HAP-1 (cell line): ENCODE measurements around the gene KRTAP3-1.

Experiments used
- DNase-seq, 2 experiments: peaks; one replicate each; pipeline ENCODE4 v3.0.0-alpha.2; 2016 to 2020; ENCODE audit warnings: low spot score in 2 of 2
- H3K27me3 ChIP-seq: fragments of 250-450 bp; sonication (Bioruptor Pico); 2 replicates; pipeline ENCODE4 v1.5.1; 2020; ENCODE audit warnings: low read depth, mild to moderate bottlenecking, moderate library complexity
- H3K36me3 ChIP-seq: fragments of 250-450 bp; sonication (Bioruptor Pico); replicated peaks from 2 replicates; pipeline ENCODE4 v1.5.1; 2020; ENCODE audit warnings: mild to moderate bottlenecking
- H3K4me1 ChIP-seq: fragments of 250-450 bp; sonication (Bioruptor Pico); 2 replicates; pipeline ENCODE4 v1.5.1; 2020; ENCODE audit warnings: mild to moderate bottlenecking
- H3K4me3 ChIP-seq: fragments of 250-450 bp; sonication (Bioruptor Pico); 2 replicates; pipeline ENCODE4 v1.5.1; 2020; ENCODE audit warnings: mild to moderate bottlenecking, moderate library complexity
- H3K9me3 ChIP-seq: fragments of 250-450 bp; sonication (Bioruptor Pico); 2 replicates; pipeline ENCODE4 v1.5.1; 2020; ENCODE audit warnings: mild to moderate bottlenecking, moderate library complexity
- in situ Hi-C: fragments of 300-500 bp; cut with MboI; formaldehyde crosslinking; loops from 3 replicates; pipeline ENCODE4 v1.14.3; 2020; ENCODE audit warnings: low sequenced_read_pairs, inconsistent platforms, mixed read lengths

KRTAP3-1 gene

GRCh38 chr17:40980596-40980995 is 28.3 kb downstream of the KRTAP3-1 start:
- Histone ChIP-seq H3K4me3 (no peak overlapping the region), H3K4me1 (no peaks in the 10 kb centered on the region), H3K36me3 (no peaks in the 10 kb centered on the region), H3K27me3 (peaks cover 17% of the 10 kb centered on the region), H3K9me3 (no peaks in the 10 kb centered on the region)
- DNase-seq = no peak
- in situ Hi-C loops = no loop called here

DNA sequence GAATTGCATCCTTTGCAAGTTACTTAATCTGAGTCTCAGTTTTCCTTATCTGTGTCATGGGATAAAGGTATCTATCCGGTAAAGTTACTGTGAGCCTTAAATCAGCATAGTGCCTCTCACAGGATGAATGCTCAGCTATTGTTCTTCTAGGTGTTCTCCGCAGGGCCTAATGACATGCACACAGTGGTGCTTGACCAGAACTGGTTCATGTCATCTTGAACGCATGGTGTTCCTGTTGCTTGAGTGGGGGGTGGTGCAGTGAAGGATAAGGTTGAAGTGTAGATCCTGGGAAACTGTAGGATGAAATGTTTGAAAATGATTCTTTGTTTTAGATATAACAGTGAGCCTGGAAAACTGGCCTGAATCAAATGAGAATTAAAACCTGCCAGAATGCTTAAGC is 28.8 kb downstream of the KRTAP3-1 start:
- no peaks in the 10 kb centered on the region for H3K9me3 ChIP-seq
- H3K4me3 ChIP-seq = no peak overlapping the region
- H3K27me3 ChIP-seq = peaks cover 21% of the 10 kb centered on the region
- DNase-seq = no peak
- H3K4me1 ChIP-seq = no peaks in the 10 kb centered on the region
- in situ Hi-C loops = no loop called here
- H3K36me3 ChIP-seq = no peaks in the 10 kb centered on the region

DNA sequence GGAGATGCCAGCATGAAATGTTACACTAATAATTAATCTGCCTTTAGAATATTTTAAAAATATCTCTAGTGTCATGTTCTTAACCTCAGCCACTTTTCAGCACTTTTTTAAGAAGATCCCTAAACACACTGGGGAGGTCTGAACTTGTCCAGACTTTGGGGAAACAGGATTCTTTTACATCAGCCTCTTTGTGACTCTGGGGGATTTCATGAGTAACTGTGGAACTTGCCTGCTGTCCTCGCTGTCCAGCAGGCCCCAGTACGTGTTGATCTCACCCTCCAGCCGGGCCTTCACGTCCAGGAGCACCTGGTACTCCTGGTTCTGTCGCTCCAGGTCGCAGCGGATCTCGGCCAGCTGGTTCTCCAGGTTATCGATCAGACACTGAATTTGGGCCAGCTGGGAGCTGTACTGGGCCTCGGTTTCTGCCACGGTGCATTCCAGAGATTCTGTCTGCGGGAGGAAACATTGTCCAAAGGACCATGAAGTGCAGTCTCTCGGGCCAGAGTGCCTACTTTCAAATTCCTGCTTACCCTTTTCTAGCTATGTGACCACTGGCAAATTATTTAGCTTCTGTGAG is 30.3 kb downstream of the KRTAP3-1 start:
- Histone ChIP-seq H3K4me1 (no peaks in the 10 kb centered on the region), H3K9me3 (no peaks in the 10 kb centered on the region), H3K4me3 (no peak overlapping the region), H3K27me3 (peaks cover 11% of the 10 kb centered on the region), H3K36me3 (no peaks in the 10 kb centered on the region)
- DNase-seq = no peak
- in situ Hi-C loops = no loop called here

DNA sequence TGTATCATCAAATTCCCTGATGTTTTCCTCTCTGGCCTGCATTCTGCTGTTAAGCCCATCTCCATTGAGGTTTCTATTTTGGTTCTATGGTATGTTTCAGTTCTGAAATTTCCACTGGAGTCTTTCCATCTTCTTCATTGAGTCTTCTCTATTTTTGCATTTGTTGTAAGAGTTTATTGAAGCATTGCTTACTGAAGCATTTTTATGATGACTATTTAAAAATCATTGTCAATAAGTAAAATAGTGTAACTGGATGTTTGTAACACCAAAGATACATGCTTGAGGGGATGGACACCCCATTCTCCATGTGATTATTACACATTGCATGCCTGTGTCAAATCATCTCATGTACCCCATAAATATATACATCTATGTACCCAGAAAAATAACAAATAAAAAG is 33.4 kb downstream of the KRTAP3-1 start:
- Histone ChIP-seq H3K4me1 (no peaks in the 10 kb centered on the region), H3K36me3 (no peaks in the 10 kb centered on the region), H3K9me3 (no peaks in the 10 kb centered on the region), H3K27me3 (peaks cover 11% of the 10 kb centered on the region), H3K4me3 (no peak overlapping the region)
- no peak for DNase-seq
- in situ Hi-C loops = no loop called here

GRCh38 chr17:40974366-40974765 is 34.6 kb downstream of the KRTAP3-1 start:
- Histone ChIP-seq H3K27me3 (peaks cover 11% of the 10 kb centered on the region), H3K9me3 (no peaks in the 10 kb centered on the region), H3K36me3 (no peaks in the 10 kb centered on the region), H3K4me3 (no peak overlapping the region), H3K4me1 (no peaks in the 10 kb centered on the region)
- DNase-seq = no peak
- in situ Hi-C loops = no loop called here

DNA sequence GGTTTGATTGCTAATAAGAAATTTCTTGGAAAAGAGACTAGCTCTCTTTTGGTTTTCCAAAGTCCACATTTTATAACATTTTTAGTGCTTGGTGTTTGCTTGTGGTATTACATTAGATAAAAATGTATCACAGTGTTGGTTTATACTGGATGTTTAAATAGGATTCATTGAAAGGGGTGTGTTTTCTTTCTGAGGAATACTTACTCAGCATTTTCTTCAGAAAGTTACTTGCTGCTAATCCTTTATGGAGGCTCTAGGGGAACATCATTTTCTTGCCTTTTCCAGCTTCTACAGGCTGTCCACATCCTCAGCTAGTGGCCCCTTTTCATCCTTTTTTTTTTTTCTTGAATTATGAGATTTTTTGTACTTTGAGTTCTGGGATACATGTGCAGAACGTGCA is 41.3 kb downstream of the KRTAP3-1 start:
- in situ Hi-C loops = no loop called here
- DNase-seq = no peak
- Histone ChIP-seq H3K4me3 (no peak overlapping the region), H3K36me3 (no peaks in the 10 kb centered on the region), H3K9me3 (no peaks in the 10 kb centered on the region), H3K27me3 (peaks cover 9% of the 10 kb centered on the region), H3K4me1 (no peaks in the 10 kb centered on the region)

- H3K9me3 ChIP-seq = no peaks in the 10 kb centered on the region
- in situ Hi-C loops = no loop called here
- no peak within 1 kb of the TSS for H3K4me3 ChIP-seq
- no peaks in the 10 kb centered on the region for H3K36me3 ChIP-seq
- DNase-seq = no peak
- H3K4me1 ChIP-seq = no peaks in the 10 kb centered on the region
- peaks cover 9% of the 10 kb centered on the region for H3K27me3 ChIP-seq
Observed at GRCh38 chr17:40966848-40967247, 42.1 kb downstream of the KRTAP3-1 start, which contains the start of gene KRT39. KRT39 (minus strand) TSS chr17:40966948; CDS start chr17:40966856, 92 bp downstream.

- Histone ChIP-seq H3K27me3 (peaks cover 4% of the 10 kb centered on the region; the same call in 1 of the 2 replicates), H3K9me3 (no peaks in the 10 kb centered on the region), H3K4me1 (no peaks in the 10 kb centered on the region), H3K4me3 (no peak overlapping the region), H3K36me3 (no peaks in the 10 kb centered on the region)
- peak in 1 of 2 experiments; percentile 44 for DNase-seq
- in situ Hi-C loops = no loop called here
Observed at GRCh38 chr17:40963838-40964237, 45.1 kb downstream of the KRTAP3-1 start.

- in situ Hi-C loops = no loop called here
- no peaks in the 10 kb centered on the region for H3K4me1 ChIP-seq
- peaks cover 4% of the 10 kb centered on the region; the same call in 1 of the 2 replicates for H3K27me3 ChIP-seq
- DNase-seq = no peak
- H3K9me3 ChIP-seq = no peaks in the 10 kb centered on the region
- H3K4me3 ChIP-seq = no peak overlapping the region
- H3K36me3 ChIP-seq = no peaks in the 10 kb centered on the region
Observed at GRCh38 chr17:40962059-40962561, 46.8 kb downstream of the KRTAP3-1 start.

DNA sequence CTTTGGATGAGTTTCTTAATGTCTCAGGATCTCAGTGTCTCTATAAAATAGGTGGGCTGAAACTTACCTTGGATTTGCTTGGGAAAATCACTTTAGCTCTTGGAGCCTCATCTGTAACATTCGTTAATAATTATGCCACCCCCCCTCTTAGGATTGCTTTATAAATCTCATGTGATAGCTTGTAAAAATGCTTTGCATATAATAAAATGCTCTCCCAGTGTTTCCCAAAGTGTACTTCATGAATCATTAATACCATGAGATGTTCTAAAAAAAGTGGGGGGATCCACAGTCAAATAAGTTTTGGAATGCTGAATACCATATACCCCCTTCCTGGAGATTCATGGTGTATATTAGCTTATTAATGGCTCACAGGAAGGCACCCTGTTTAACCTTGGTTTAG is 47.3 kb downstream of the KRTAP3-1 start:
- Histone ChIP-seq H3K27me3 (peaks cover under 1% of the 10 kb centered on the region; the same call in 1 of the 2 replicates), H3K9me3 (no peaks in the 10 kb centered on the region), H3K36me3 (no peaks in the 10 kb centered on the region), H3K4me1 (no peaks in the 10 kb centered on the region; the same call in 1 of the 2 replicates), H3K4me3 (no peak overlapping the region)
- DNase-seq = no peak
- in situ Hi-C loops = no loop called here

DNA sequence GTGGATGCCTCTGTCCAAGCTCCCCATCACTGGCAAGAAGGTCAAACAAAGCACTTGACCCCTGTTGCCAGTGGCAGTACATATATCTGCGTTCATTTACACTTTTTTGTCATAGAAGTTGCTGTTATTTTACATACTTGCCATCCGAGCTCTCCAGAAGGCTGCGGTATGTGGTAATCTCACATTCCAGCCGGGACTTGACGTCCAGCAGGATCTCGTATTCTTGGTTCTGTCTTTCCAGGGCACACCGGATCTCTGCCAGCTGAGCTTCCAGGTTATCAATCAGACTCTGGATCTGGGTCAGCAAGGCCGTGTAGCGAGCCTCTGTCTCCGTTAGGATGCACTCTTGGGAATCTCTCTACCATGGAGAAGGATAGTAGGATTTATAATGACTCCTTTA is 48.8 kb downstream of the KRTAP3-1 start:
- Histone ChIP-seq H3K27me3 (no peaks in the 10 kb centered on the region), H3K36me3 (no peaks in the 10 kb centered on the region), H3K4me1 (no peaks in the 10 kb centered on the region; the same call in 1 of the 2 replicates), H3K4me3 (no peak overlapping the region), H3K9me3 (no peaks in the 10 kb centered on the region)
- in situ Hi-C loops = no loop called here
- DNase-seq = no peak
